ENCODE results near the gene GPR15. TPM values are rescaled to one million over a fixed set of nuclear protein-coding genes. Genes with fewer than 3 reads are reported as not detected.

Gene GPR15
- total RNA-seq, 1 donor from 2014 or later = not detected

DNA sequence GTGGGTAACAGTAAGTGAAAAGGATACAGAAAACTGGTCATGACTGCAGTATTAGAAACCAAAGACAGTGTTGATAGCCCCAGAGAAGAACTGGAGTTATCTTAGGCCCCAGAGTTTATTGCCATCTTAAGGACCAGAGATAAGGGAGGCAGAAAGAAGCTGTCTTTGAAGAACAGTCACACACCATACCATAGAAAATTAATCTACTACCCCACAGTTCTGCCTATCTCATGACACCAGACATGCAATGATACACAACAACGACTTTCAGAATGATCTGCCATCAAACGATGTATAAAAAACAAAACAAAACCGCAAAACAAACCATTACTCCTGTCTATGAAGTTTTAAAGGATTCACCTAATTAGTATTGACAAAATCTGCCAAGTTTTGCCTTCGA is 52.0 kb downstream of the GPR15 start:
- Mint-ChIP-seq H3K27me3 (ENCODE audit: unreplicated experiment) (no peaks in the 10 kb centered on the region), H3K36me3 (ENCODE audit: low read depth, unreplicated experiment) (peaks cover 14% of the 10 kb centered on the region), H3K9me3 (ENCODE audit: unreplicated experiment) (no peaks in the 10 kb centered on the region), H3K4me1 (ENCODE audit: unreplicated experiment) (no peaks in the 10 kb centered on the region), H3K4me3 (ENCODE audit: unreplicated experiment) (no peak overlapping the region), H3K27ac (ENCODE audit: unreplicated experiment) (no peak overlapping the region)
- no peak for DNase-seq (ENCODE audit: low spot score)
- TF ChIP-seq, protein P1, sequence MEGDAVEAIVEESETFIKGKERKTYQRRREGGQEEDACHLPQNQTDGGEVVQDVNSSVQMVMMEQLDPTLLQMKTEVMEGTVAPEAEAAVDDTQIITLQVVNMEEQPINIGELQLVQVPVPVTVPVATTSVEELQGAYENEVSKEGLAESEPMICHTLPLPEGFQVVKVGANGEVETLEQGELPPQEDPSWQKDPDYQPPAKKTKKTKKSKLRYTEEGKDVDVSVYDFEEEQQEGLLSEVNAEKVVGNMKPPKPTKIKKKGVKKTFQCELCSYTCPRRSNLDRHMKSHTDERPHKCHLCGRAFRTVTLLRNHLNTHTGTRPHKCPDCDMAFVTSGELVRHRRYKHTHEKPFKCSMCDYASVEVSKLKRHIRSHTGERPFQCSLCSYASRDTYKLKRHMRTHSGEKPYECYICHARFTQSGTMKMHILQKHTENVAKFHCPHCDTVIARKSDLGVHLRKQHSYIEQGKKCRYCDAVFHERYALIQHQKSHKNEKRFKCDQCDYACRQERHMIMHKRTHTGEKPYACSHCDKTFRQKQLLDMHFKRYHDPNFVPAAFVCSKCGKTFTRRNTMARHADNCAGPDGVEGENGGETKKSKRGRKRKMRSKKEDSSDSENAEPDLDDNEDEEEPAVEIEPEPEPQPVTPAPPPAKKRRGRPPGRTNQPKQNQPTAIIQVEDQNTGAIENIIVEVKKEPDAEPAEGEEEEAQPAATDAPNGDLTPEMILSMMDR (IDR thresholded peaks at IDR 0.05; ENCODE audit: unreplicated experiment) = no peak

Other genes with a start within 250 kb of the GPR15 start
- gene OR5H2, start 249.5 kb upstream of the GPR15 start, total RNA-seq (ENCODE audit: unreplicated experiment) = not detected
- not detected for gene OR5K4, start 178.1 kb upstream of the GPR15 start, total RNA-seq (ENCODE audit: unreplicated experiment)
- gene OR5K3, start 141.3 kb upstream of the GPR15 start, total RNA-seq (ENCODE audit: unreplicated experiment) = not detected
- not detected for gene OR5K1, start 68.8 kb upstream of the GPR15 start, total RNA-seq (ENCODE audit: unreplicated experiment)
- not detected for gene OR5K2, start 34.3 kb upstream of the GPR15 start, total RNA-seq (ENCODE audit: unreplicated experiment)
- 118 TPM for gene CLDND1, start 9.1 kb upstream of the GPR15 start, total RNA-seq (ENCODE audit: unreplicated experiment)
- gene CPOX, start 61.6 kb downstream of the GPR15 start, total RNA-seq (ENCODE audit: unreplicated experiment) = 21.5 TPM
- gene ST3GAL6, start 231.4 kb downstream of the GPR15 start, total RNA-seq (ENCODE audit: unreplicated experiment) = 6.5 TPM

All from endothelial cell (in vitro differentiated cells).